H9 (cell line): Measurements from ENCODE around the gene FMN1. TPM values are rescaled to one million over a fixed set of nuclear protein-coding genes. Genes with fewer than 3 reads are reported as not detected.

Experiments used
- DNase-seq: peaks from one replicate; pipeline ENCODE4 v3.0.0-alpha.2; 2017
- H2AFZ ChIP-seq: one replicate; pipeline ENCODE4 v1.6.1; 2013; ENCODE audit warnings: mild to moderate bottlenecking, low read length, control low read depth, moderate library complexity
- H2AK5ac ChIP-seq: 2 replicates; pipeline ENCODE4 v1.6.1; 2013; ENCODE audit warnings: low read length, control low read depth, mixed read lengths; ENCODE audit not compliant: insufficient read length
- H2BK120ac ChIP-seq: one replicate; pipeline ENCODE4 v1.6.1; 2013; ENCODE audit warnings: low read depth, mild to moderate bottlenecking, low read length, control low read depth, inconsistent platforms; ENCODE audit not compliant: poor library complexity, severe bottlenecking
- H2BK12ac ChIP-seq: 2 replicates; pipeline ENCODE4 v1.6.1; 2013; ENCODE audit warnings: low read length, control low read depth, mixed read lengths, low read depth; ENCODE audit not compliant: insufficient read length
- H2BK15ac ChIP-seq: 2 replicates; pipeline ENCODE4 v1.6.1; 2013; ENCODE audit warnings: low read depth, low read length, control low read depth
- H2BK20ac ChIP-seq: one replicate; pipeline ENCODE4 v1.6.1; 2013; ENCODE audit warnings: low read depth, mild to moderate bottlenecking, low read length, control low read depth, inconsistent platforms; ENCODE audit not compliant: poor library complexity, severe bottlenecking
- H2BK5ac ChIP-seq: 2 replicates; pipeline ENCODE4 v1.6.1; 2013; ENCODE audit warnings: low read length, control low read depth, mixed read lengths; ENCODE audit not compliant: insufficient read length
- H3K14ac ChIP-seq: 2 replicates; pipeline ENCODE4 v1.6.1; 2013; ENCODE audit warnings: low read length, control low read depth; ENCODE audit not compliant: insufficient read depth
- H3K18ac ChIP-seq: 2 replicates; pipeline ENCODE4 v1.6.1; 2013; ENCODE audit warnings: low read depth, mild to moderate bottlenecking, mixed read lengths, low read length, control low read depth; ENCODE audit not compliant: insufficient read length
- H3K23ac ChIP-seq: 2 replicates; pipeline ENCODE4 v1.6.1; 2013; ENCODE audit warnings: low read length, control low read depth, mixed read lengths, low read depth; ENCODE audit not compliant: insufficient read length
- H3K23me2 ChIP-seq: 2 replicates; pipeline ENCODE4 v1.6.1; 2013; ENCODE audit warnings: low read depth, mild to moderate bottlenecking, mixed read lengths, low read length, control low read depth; ENCODE audit not compliant: insufficient read length, poor library complexity, severe bottlenecking
- H3K27ac ChIP-seq: 2 replicates; pipeline ENCODE4 v1.5.1; 2013; ENCODE audit warnings: low read length, control low read depth, mixed read lengths, low read depth; ENCODE audit not compliant: insufficient read length
- H3K27me3 ChIP-seq: 2 replicates; pipeline ENCODE4 v1.6.1; 2013; ENCODE audit warnings: low read length, control low read depth, inconsistent platforms; ENCODE audit not compliant: insufficient read depth
- H3K4ac ChIP-seq: 2 replicates; pipeline ENCODE4 v1.6.1; 2013; ENCODE audit warnings: low read depth, mild to moderate bottlenecking, control low read depth, inconsistent platforms, low read length, moderate library complexity
- H3K4me1 ChIP-seq: 2 replicates; pipeline ENCODE4 v1.6.1; 2013; ENCODE audit warnings: low read length, control low read depth, inconsistent platforms; ENCODE audit not compliant: insufficient read depth
- H3K4me2 ChIP-seq: 2 replicates; pipeline ENCODE4 v1.6.1; 2013; ENCODE audit warnings: low read length, control low read depth, mixed read lengths; ENCODE audit not compliant: insufficient read length, insufficient read depth
- H3K56ac ChIP-seq: 2 replicates; pipeline ENCODE4 v1.6.1; 2013; ENCODE audit warnings: low read depth, mild to moderate bottlenecking, mixed read lengths, low read length, control low read depth; ENCODE audit not compliant: insufficient read length
- H3K79me1 ChIP-seq: 2 replicates; pipeline ENCODE4 v1.6.1; 2013; ENCODE audit warnings: low read depth, mild to moderate bottlenecking, moderate library complexity, low read length, control low read depth, inconsistent platforms; ENCODE audit not compliant: insufficient read depth, poor library complexity, severe bottlenecking
- H3K79me2 ChIP-seq: 2 replicates; pipeline ENCODE4 v1.6.1; 2013; ENCODE audit warnings: low read length, control low read depth, inconsistent platforms; ENCODE audit not compliant: insufficient read depth
- H3K9ac ChIP-seq: 2 replicates; pipeline ENCODE4 v1.6.1; 2013; ENCODE audit warnings: low read length, control low read depth, mixed read lengths; ENCODE audit not compliant: insufficient read length; ENCODE audit errors: extremely low read depth
- H3K9me3 ChIP-seq: one replicate; pipeline ENCODE4 v1.6.1; 2013; ENCODE audit warnings: low read depth, low read length, inconsistent platforms; ENCODE audit not compliant: control insufficient read depth
- H3T11ph ChIP-seq: one replicate; pipeline ENCODE4 v1.6.1; 2013; ENCODE audit warnings: mild to moderate bottlenecking, low read length, control low read depth, inconsistent platforms
- H4K20me1 ChIP-seq: one replicate; pipeline ENCODE4 v1.6.1; 2013; ENCODE audit not compliant: control insufficient read depth, insufficient read length, insufficient read depth
- H4K5ac ChIP-seq: 2 replicates; pipeline ENCODE4 v1.6.1; 2013; ENCODE audit warnings: low read depth, mild to moderate bottlenecking, mixed read lengths, low read length, control low read depth; ENCODE audit not compliant: insufficient read length
- H4K8ac ChIP-seq: replicated peaks from 2 replicates; pipeline ENCODE4 v1.6.1; 2013; ENCODE audit warnings: low read length, control low read depth, mixed read lengths, low read depth; ENCODE audit not compliant: insufficient read length
- H4K91ac ChIP-seq: 2 replicates; pipeline ENCODE4 v1.6.1; 2013; ENCODE audit warnings: low read depth, mild to moderate bottlenecking, moderate library complexity, mixed read lengths, low read length, control low read depth; ENCODE audit not compliant: insufficient read length
- H3K27ac Mint-ChIP-seq, 3 experiments: 2 replicates in 2 of 3; 3 replicates in 1 of 3; pipeline ENCODE4 v1.8.0; 2020 to 2021; ENCODE audit warnings: mixed read lengths in 3 of 3, mild to moderate bottlenecking in 1 of 3, moderate library complexity in 1 of 3
- H3K27me3 Mint-ChIP-seq: 2 replicates; pipeline ENCODE4 v1.8.0; 2021; ENCODE audit warnings: low read depth, mild to moderate bottlenecking, moderate library complexity, mixed read lengths
- H3K36me3 Mint-ChIP-seq, 3 experiments: 2 replicates in 2 of 3; 3 replicates in 1 of 3; pipeline ENCODE4 v1.8.0; 2020 to 2021; ENCODE audit warnings: low read depth in 3 of 3, mixed read lengths in 3 of 3; ENCODE audit not compliant: insufficient read depth in 1 of 3
- H3K4me1 Mint-ChIP-seq, 2 experiments: 2 replicates each; pipeline ENCODE4 v1.8.0; 2020; ENCODE audit warnings: mixed read lengths in 2 of 2
- H3K4me3 Mint-ChIP-seq, 2 experiments: 2 replicates in 1 of 2; 3 replicates in 1 of 2; pipeline ENCODE4 v1.8.0; 2020 to 2021; ENCODE audit warnings: mild to moderate bottlenecking in 2 of 2, mixed read lengths in 2 of 2, moderate library complexity in 1 of 2
- H3K9me3 Mint-ChIP-seq, 2 experiments: 2 replicates in 1 of 2; 3 replicates in 1 of 2; pipeline ENCODE4 v1.8.0; 2020; ENCODE audit warnings: mild to moderate bottlenecking in 2 of 2, mixed read lengths in 2 of 2, moderate library complexity in 1 of 2
- WGBS: extraction: QIAGEN DNeasy Blood & Tissue Kit; methylation state at CpG from one replicate; pipeline ENCODE4 v1.1.7; 2013; ENCODE audit warnings: missing lambda C conversion rate, low lambda C conversion rate, mixed read lengths; ENCODE audit not compliant: insufficient read length; ENCODE audit errors: extremely low coverage; 5-methylcytosine and 5-hydroxymethylcytosine counted together
- total RNA-seq: library from RNA; stranded (reverse); gene quantifications from 2 replicates; pipeline ENCODE4 v1.2.1, GENCODE V29; 2021
- TF ChIP-seq, protein P1 (sequence below): fragments of 200-600 bp; sonication (generic); conservative IDR thresholded peaks from 3 replicates; pipeline ENCODE4 v1.8.0; 2021; ENCODE audit warnings: antibody characterized with exemption, mild to moderate bottlenecking

Gene FMN1
- total RNA-seq, 1 experiment from 2014 or later = 1.9 TPM

DNA sequence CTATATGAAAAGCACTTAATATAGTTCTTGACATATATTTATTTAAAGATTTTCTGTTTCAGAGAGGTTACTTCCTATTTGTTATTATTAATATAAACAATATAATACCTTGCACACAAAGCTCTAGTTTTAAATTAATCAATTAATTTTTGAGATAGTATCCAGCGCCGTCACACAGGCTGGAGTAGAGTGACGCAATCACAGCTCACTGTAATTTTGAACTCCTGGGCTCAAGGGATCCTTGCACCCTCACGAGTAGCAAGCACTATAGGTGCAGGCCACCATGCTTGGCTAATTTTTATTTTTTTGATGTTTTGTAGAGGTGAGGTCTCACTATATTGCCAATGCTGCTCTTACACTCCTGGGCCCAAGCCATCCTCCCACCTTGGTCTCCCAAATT, 267.4 kb downstream of the FMN1 start:
- no peak overlapping the region for H2AFZ ChIP-seq
- H2BK12ac ChIP-seq = no peak overlapping the region
- no peak overlapping the region for H2BK20ac ChIP-seq
- Mint-ChIP-seq H3K36me3 (peaks cover 0 to 9% (median 2%) of the 10 kb centered on the region in 3 experiments; a peak in 2 of 7 replicates), H3K27ac (no peak overlapping the region), H3K4me1 (peaks cover 0 to 7% of the 10 kb centered on the region in 2 experiments; a peak in 1 of 4 replicates), H3K9me3 (peaks cover 6 to 10% of the 10 kb centered on the region in 2 experiments; a peak in 3 of 5 replicates), H3K4me3 (no peak overlapping the region), H3K27me3 (no peaks in the 10 kb centered on the region)
- H3K56ac ChIP-seq = no peak overlapping the region
- no peak overlapping the region for H3K14ac ChIP-seq
- H3K27ac ChIP-seq = no peak overlapping the region
- H3K4me1 ChIP-seq = no peaks in the 10 kb centered on the region
- no peaks in the 10 kb centered on the region for H4K20me1 ChIP-seq
- no peak overlapping the region for H3K9ac ChIP-seq
- H3T11ph ChIP-seq = no peak overlapping the region
- no peaks in the 10 kb centered on the region for H3K79me2 ChIP-seq
- H2AK5ac ChIP-seq = no peak overlapping the region
- H3K27me3 ChIP-seq = no peaks in the 10 kb centered on the region
- no peak overlapping the region for H4K91ac ChIP-seq
- H4K5ac ChIP-seq = no peak overlapping the region
- no peak overlapping the region for H3K4me2 ChIP-seq
- H2BK15ac ChIP-seq = no peak overlapping the region
- no peak overlapping the region for H3K18ac ChIP-seq
- no peaks in the 10 kb centered on the region for H3K9me3 ChIP-seq
- H3K23me2 ChIP-seq = no peaks in the 10 kb centered on the region
- H3K23ac ChIP-seq = no peak overlapping the region
- no peak overlapping the region for H4K8ac ChIP-seq
- no peak overlapping the region for H2BK120ac ChIP-seq
- TF ChIP-seq, protein P1, sequence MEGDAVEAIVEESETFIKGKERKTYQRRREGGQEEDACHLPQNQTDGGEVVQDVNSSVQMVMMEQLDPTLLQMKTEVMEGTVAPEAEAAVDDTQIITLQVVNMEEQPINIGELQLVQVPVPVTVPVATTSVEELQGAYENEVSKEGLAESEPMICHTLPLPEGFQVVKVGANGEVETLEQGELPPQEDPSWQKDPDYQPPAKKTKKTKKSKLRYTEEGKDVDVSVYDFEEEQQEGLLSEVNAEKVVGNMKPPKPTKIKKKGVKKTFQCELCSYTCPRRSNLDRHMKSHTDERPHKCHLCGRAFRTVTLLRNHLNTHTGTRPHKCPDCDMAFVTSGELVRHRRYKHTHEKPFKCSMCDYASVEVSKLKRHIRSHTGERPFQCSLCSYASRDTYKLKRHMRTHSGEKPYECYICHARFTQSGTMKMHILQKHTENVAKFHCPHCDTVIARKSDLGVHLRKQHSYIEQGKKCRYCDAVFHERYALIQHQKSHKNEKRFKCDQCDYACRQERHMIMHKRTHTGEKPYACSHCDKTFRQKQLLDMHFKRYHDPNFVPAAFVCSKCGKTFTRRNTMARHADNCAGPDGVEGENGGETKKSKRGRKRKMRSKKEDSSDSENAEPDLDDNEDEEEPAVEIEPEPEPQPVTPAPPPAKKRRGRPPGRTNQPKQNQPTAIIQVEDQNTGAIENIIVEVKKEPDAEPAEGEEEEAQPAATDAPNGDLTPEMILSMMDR = no peak
- H3K79me1 ChIP-seq = no peaks in the 10 kb centered on the region
- H2BK5ac ChIP-seq = no peak overlapping the region
- no peak for DNase-seq
- no CpG with 5 or more reads among the region's 4 CpGs for WGBS
- H3K4ac ChIP-seq = no peak overlapping the region
